Thoracic aorta (tissue), 2 donors: Measurements from ENCODE around the gene CCSAP. TPM values are rescaled to one million over a fixed set of nuclear protein-coding genes. Genes with fewer than 3 reads are reported as not detected.

Experiments used
- ATAC-seq: fragments of 150-250 bp; one replicate; pipeline ENCODE4 v1.8.0; 2017; ENCODE audit warnings: low read depth; ENCODE audit not compliant: insufficient number of reproducible peaks, low FRiP score
- DNase-seq: peaks from one replicate; pipeline ENCODE4 v3.0.0-alpha.2; 2020; ENCODE audit warnings: low spot score
- H3K27ac ChIP-seq, 2 donors: fragments of 200-600 bp; sonication (generic); 1 replicate in 1 of 2; 2 replicates in 1 of 2; pipeline ENCODE4 v1.5.1; 2016; ENCODE audit warnings: mild to moderate bottlenecking in 2 of 2, moderate library complexity in 2 of 2
- H3K27me3 ChIP-seq: fragments of 200-600 bp; sonication (generic); replicated peaks from 2 replicates; pipeline ENCODE4 v1.6.0; 2016; ENCODE audit warnings: mild to moderate bottlenecking; ENCODE audit not compliant: insufficient read depth
- H3K36me3 ChIP-seq: fragments of 200-600 bp; sonication (generic); one replicate; pipeline ENCODE4 v1.5.1; 2016
- H3K4me1 ChIP-seq, 2 donors: fragments of 200-600 bp; sonication (generic); 1 replicate in 1 of 2; 2 replicates in 1 of 2; pipeline versions ENCODE4 v1.5.1 to v1.6.0; 2016; ENCODE audit warnings: low read depth in 2 of 2, mild to moderate bottlenecking in 1 of 2; ENCODE audit not compliant: control insufficient read depth in 1 of 2
- H3K4me3 ChIP-seq: fragments of 200-600 bp; sonication (generic); 2 replicates; pipeline ENCODE4 v1.5.1; 2016; ENCODE audit warnings: mild to moderate bottlenecking
- H3K9me3 ChIP-seq: fragments of 200-600 bp; sonication (generic); 2 replicates; pipeline ENCODE4 v1.5.1; 2016
- CTCF ChIP-seq: fragments of 200-600 bp; sonication (generic); IDR thresholded peaks from one replicate; pipeline ENCODE4 v1.5.1; 2019; ENCODE audit warnings: antibody characterized with exemption
- total RNA-seq, 2 donors: library from RNA; depleted of rRNA; stranded (reverse); fragments of >200 nt; gene quantifications; one replicate each; pipeline versions ENCODE4 v1.1.0 to v1.2.3, GENCODE V29; 2016

Gene CCSAP
- total RNA-seq, 2 donors from 2014 or later, result 3.8 to 5.6 TPM

DNA sequence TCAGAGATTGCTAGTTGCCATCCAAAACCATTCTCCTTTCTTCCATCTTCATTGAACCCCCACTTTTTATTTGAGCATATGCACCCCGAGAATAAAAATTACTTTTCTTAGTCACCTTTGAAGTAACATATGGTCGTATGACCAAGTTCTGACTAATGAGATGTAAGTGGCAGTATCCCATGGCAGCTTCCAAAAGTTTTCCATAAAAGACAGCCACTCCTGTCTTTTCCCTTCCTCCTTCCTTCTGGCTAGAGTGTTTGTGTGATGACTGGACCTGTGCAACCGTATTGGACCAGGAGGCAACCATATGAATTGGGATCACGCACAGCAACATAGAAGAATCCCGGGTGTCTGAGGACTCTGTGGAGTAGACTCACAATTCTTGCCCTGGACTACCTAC is 41.1 kb upstream of the CCSAP start:
- H3K4me3 ChIP-seq, result no peak overlapping the region
- no peaks in the 10 kb centered on the region for H3K4me1 ChIP-seq
- no peaks in the 10 kb centered on the region for H3K9me3 ChIP-seq
- no peaks in the 10 kb centered on the region for H3K36me3 ChIP-seq
- TF ChIP-seq CTCF, result no peak
- peaks cover 8% of the 10 kb centered on the region for H3K27me3 ChIP-seq
- ATAC-seq (no peak), DNase-seq (no peak)
- H3K27ac ChIP-seq, result no peak overlapping the region

GRCh38 chr1:229383188-229383587 is 40.3 kb upstream of the CCSAP start:
- H3K9me3 ChIP-seq, result no peaks in the 10 kb centered on the region
- DNase-seq (no peak), ATAC-seq (no peak)
- H3K27me3 ChIP-seq, result peaks cover 8% of the 10 kb centered on the region
- no peak overlapping the region for H3K27ac ChIP-seq
- H3K4me1 ChIP-seq, result no peaks in the 10 kb centered on the region
- H3K4me3 ChIP-seq, result no peak overlapping the region
- TF ChIP-seq CTCF, result no peak
- H3K36me3 ChIP-seq, result no peaks in the 10 kb centered on the region

DNA sequence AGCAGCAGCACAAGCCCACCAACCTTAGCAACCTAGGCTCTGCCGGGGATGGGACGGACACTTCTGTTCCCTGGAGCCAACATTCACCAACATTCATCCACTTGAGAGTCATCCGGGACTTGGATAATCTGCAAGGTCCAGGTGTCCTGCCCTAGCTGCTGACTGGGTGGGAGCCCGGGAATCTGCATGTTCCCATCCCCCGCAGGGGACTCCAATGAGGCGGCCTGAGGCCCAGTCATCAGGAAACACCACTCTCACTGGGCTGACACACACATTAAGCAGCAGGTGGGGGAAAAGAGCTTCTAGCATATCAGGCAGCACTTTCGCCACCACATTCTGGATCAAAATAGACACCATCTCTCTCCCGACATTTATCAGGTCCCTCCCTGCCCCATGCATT is 38.4 kb upstream of the CCSAP start:
- no peak overlapping the region for H3K27ac ChIP-seq
- no peaks in the 10 kb centered on the region for H3K36me3 ChIP-seq
- no peak for DNase-seq
- no peak overlapping the region for H3K4me3 ChIP-seq
- no peaks in the 10 kb centered on the region for H3K4me1 ChIP-seq
- no peaks in the 10 kb centered on the region for H3K9me3 ChIP-seq
- no peak for TF ChIP-seq CTCF
- H3K27me3 ChIP-seq, result peaks cover 8% of the 10 kb centered on the region
- no peak for ATAC-seq

DNA sequence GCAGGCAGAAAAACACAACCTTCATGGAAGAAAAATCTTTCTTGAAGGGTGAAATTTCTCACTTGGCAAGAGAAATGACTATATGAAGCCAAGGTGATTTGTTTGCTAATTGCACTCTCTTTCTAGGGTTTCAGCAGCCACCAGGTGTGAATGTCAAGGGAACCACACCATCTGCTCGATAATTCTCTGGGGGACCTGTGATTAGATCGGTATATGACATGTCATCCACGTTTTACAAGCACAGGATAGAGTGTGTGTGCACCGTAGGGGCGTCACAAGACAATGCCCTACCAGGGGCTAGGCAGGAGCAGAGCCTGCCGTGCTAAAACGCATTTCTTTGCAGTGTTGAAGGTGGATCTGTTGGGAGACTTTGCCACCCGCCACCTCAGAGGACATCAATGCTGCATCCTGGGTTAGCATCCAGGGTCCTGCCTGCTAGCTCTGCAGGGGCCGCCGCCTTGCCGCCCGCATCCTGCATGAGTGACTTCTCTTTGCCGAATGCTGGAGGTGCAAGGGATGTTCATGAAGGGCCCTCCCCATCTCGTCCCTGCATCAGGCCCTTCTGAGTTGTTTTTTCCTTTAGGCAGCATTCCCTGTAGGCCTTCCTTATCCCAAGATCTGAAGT is 37.8 kb upstream of the CCSAP start:
- Histone ChIP-seq H3K27me3 (peaks cover 8% of the 10 kb centered on the region), H3K27ac (no peak overlapping the region), H3K4me1 (no peaks in the 10 kb centered on the region), H3K4me3 (no peak overlapping the region), H3K9me3 (no peaks in the 10 kb centered on the region), H3K36me3 (no peaks in the 10 kb centered on the region)
- ATAC-seq (no peak), DNase-seq (no peak)
- TF ChIP-seq CTCF, result no peak

DNA sequence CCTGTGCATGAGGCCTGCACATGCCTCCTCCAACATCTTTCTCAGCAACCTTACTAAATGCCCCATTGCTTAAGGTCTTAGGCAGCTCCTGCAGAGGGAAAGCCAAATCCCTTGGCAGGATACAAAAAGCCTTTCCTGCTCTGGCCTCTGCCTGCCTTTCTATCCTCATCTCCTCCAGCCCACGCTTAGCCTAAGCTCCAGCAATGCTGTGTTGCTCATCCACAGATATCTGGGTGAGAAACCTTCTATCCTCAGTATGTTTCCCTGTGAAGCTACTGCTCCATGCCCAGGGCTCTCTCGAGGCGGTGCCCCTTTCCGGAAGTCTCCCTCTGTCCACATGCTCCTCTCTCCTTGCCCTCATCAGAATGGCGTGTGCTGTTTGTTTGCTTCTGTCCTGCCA is 37.0 kb upstream of the CCSAP start:
- Histone ChIP-seq H3K4me3 (no peak overlapping the region), H3K27me3 (peaks cover 7% of the 10 kb centered on the region), H3K27ac (no peak overlapping the region), H3K9me3 (no peaks in the 10 kb centered on the region), H3K36me3 (no peaks in the 10 kb centered on the region), H3K4me1 (no peaks in the 10 kb centered on the region)
- DNase-seq (no peak), ATAC-seq (no peak)
- TF ChIP-seq CTCF, result no peak
